NCI-H748 treated with DMSO at 0.1 percent for 48 hours (cell line): ENCODE measurements around the gene GINS1.
"Not testable (repeated sequence)": the region's sequence is repeated elsewhere in the genome, so short reads cannot be mapped to it uniquely, and the experiment has no call there.

Experiments used
- DNase-seq: peaks from one replicate; lab custom pipeline; 2025; lab: John Stamatoyannopoulos, UW

The GINS1 gene

DNA sequence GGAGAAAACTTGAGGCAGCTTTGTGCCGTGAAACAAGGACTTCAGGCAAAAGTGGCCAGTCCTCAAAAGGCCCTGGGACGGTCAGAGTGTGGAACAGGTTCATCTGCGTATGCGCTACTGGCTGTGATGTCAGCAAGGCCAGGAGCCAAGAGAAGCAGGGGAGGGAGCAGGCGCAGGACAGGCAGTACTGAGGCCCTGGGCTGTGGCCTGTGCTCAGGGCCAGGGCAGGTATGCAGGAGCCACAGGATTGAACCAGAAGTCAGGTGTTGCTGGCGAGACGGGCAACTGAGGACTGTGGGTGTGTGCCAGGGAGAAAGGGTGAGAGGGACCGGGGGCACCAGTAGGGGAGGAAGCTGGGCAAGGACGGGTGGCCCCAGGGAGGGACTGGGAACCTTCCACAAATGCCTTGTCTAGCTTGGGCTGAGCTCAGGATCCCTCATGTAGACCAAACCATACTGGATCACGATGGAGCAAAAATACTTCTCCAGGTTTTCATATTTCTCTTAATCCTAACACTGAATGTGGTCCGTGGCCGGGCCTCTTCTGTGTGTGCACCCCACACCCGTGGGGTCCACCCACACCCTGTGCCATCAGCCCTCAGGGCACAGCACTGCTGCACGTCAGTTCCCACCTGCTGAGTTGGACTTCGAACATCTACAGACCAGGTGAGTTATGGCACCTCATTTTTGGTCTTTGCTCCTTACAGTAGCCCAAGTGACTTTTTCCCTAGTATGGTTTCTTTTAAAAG is 46.9 kb downstream of the GINS1 start:
- no peak for DNase-seq

DNA sequence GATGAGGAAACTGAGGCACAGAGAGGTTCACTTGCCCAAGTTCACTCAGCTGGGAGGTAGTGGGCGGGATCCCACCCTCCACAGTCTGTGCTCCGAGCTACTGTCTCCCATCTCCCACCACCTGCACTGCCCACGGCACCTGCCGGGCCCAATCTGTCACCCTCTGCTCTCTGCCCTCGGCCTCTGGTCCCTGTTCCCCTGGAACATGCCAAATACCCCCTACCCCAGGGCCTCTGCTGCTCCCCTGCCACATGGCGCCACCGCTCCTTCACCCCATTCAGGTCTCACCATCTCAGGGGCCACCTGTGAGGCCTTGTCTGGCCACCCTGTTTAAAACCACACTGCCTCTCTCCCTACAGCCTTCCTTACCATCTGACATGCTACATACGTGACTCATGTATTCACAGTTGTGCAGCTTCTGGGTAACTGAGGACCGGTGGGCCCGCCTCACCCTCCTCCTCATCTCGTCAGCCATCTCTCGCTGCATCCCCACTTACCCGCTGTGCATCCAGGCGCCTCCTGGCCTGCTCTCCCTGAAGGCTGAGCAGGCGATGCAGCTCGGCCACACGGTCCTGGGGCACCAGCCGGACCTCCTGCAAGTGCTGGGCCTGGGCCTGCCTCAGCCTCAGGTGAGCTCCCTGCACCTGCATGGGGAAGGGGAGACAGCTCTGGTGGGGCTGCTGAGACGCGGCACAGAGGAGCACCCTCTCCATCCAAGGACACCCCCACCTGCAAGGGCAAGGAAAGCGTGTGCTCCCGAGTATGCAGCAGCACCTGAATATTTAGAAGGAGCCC is 50.6 kb downstream of the GINS1 start:
- no peak for DNase-seq

DNA sequence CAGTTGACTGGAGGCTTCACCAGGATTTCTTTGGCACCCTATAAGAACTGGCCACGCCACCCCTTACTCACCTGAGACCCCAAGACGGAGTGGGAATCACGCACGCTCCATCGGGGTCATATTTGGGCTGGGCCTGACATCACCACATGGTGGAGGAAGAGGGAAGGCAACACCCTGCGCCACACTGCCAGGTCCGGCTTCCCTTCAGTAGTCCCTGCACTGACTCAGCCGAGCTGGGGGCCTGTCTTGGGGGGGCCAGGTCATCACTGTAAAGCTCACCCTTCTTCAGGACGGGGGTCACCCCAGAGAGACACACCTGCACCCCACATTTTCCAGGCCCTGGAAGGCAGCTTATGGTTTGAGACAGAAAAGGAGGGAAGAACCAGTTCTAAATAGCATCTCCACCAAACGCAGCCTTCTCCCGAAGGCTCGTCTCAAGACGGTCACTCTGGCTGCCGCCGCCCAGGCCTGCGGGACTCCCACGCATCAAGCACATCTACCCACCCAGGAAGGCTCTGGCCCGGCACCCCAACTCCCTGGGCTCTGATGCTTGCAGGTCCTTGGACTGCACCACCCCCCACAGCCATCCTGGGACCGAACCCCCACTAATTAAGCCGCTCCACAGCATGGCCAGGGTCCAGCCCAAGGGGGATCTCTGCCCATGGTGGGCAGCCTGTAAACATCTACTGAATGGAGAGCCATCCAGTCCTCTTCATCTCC is 51.8 kb downstream of the GINS1 start:
- DNase-seq: no peak

DNA sequence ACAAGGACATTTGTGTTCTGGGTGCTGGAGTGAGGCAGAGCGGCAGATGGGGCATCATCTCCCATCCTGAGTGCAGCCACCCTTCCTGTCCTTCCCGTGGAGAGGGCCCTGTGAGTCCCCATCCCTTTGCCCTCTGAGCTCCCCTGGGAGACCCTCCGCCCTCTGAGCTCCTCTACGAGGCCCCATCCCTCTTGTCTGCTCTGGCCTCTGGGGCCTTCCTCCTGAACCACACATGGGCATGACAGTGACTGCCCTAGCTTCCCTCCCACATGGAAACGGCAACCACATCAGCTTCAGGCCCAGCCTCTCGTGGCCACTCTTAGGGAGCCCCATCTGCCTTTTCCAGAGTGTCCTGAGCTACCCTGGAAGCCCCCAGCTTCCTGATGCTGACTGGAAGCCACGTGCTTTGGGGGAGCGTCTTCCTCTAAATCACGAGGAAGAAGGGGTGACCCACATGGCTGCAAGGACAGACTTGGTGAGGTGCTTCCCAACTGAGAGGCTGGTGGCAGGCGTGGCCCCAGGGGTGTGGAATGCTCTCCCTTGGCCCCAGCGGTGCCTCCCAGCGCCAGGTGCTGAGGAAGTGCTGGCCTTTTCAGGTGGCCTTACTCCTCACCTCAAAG is 52.6 kb downstream of the GINS1 start:
- DNase-seq: no peak

DNA sequence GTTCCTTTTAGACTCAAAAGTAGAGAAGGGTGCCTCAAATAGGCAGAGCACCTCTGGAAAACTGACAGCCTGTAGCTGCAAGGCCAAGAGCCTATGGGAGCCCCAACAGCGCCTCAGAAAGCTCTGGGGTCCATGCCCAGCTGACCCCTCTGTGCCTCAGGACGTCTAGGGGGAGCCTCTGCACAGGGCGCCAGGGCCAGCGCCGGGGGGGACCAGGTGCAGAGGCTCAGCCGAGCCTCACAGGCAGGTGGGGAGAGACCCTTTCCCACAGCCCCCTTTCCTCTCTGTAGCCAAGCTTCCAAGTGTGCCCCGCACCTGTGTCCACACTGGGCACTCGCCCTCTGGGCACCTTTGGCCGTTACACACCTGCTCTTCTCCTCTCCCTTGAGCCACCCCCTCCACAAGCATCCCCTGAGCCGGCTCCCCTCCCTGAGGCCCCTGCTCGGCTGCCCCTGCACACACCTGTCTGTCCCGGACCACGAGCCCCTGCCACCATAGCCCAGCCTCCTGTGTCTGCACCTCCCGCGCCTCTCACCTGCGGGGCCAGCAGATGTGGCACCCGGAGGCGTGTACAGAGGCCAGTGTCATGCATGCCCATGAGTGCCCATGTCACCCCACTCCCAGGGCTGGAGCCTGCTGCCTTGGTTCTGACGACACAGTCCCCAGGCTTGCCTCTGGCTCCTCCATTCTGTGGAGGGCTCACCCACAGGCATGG is 53.2 kb downstream of the GINS1 start:
- no peak for DNase-seq

DNA sequence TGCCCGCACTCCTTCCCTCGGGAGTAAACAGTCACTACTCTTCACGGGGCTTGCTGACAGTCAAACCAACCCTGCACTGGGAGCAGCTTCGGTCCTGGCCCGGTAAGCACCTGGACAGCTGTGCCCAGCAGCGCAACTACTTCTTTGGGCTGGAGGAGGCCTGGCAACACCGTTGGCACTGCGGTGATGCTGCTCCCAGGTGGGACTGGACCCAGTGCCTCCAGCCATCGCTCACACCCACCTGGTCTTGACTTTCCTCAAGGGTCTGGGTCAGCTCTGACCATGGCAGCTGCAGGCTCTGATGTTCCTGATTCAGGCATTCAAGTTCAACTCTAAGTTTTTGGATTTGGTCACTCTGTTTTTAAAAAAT is 53.8 kb downstream of the GINS1 start:
- no peak for DNase-seq

DNA sequence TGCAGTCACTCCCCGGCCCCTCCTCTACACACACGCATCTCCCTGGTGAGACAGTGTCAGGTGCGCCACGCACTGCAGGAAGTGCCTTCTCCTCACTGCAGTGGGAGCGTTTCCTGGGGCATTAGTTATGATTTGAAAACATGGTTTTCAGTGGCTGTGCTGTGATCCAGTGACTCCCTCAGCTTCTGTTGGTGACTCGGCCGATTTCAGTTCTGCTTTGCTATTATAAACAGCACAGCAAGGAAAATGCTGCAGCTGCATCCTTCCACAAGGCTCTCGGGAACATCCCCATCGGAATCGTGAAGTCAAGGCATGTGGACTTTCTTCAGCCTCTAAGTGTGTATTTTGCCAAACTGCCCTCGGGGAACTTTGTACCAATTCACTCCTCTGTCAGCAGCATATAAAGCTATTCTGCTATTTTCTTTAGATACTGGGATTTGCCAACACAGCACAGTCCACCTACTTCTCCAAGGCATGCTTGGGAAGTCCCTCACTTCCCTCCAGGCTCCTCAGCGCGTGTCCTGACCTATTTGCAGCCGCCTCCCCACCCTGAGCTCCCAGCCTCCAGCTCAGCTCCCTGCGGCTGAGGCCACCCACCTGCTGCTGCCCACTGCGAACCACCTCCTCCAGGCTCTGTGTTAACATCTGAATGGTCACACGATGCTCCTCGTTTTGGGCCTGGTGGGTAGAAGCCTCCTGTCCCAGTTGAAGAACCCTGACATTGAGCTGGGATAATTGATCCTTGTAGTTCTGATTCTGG is 54.5 kb downstream of the GINS1 start:
- no peak for DNase-seq

- no peak for DNase-seq
Measured at GRCh38 chr20:25464501-25465242, 57.2 kb downstream of the GINS1 start.

GRCh38 chr20:25465243-25466135 is 58.0 kb downstream of the GINS1 start:
- no peak for DNase-seq

DNA sequence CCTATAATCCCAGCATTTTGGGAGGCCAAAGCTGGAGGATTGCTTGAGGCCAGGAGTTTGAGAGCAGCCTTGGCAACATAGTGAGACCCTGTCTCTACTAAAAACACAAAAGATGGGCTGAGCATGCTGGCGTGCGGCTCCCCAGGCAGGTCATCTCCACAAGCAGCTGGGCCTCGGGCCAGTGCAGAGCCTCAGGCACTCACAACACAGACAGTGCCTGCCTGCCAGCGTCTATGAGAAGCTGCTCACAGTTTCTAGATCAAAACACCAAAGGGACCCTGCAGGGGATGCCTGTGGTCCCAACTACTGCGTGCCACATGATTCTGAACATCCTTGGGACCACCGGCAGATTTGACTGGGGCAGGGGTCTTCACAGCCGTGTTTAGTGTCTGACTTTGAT is 59.4 kb downstream of the GINS1 start:
- no peak for DNase-seq

- DNase-seq: no peak
Measured at GRCh38 chr20:25467441-25467840, 60.0 kb downstream of the GINS1 start.

- no peak for DNase-seq
Measured at GRCh38 chr20:25468126-25469075, 60.9 kb downstream of the GINS1 start.

DNA sequence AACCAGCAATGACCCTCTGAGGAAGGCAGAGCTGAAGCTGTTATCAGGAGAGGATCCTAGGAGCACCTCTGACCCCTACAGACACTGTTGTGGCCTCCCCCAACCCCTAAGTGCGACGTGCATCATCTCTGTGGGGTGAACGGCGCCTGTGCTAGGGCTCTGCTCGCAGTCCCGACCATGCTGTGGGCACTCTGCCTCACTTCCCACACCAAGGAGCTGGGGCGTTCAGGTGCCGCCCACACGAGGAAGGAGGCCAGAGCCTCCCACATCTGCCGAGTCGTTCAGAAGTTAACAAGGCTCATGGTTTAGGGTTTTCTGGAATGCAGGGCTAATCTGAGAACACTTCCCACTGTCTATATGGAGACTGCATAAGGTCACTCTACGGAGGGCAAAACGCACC is 62.1 kb downstream of the GINS1 start:
- DNase-seq: no peak

DNA sequence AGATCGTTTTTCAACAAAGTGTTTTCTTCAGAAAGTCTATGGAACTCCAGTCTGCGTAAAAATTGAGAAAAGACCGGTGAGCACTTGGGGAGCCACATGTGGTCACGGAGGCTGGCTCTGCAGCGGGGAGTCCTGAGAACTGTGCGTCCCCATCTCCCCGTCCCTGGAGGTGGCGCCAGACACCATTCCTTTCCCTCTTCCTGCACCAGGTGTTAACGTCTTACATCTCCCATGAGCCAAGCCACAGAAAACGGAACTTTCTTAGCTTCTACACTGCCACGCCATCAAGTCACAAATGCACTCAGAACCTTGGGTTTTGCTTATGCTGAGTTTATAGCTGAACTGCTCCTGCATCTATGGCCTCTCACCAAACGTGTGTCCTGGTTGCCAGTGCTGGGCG is 62.6 kb downstream of the GINS1 start:
- no peak for DNase-seq

DNA sequence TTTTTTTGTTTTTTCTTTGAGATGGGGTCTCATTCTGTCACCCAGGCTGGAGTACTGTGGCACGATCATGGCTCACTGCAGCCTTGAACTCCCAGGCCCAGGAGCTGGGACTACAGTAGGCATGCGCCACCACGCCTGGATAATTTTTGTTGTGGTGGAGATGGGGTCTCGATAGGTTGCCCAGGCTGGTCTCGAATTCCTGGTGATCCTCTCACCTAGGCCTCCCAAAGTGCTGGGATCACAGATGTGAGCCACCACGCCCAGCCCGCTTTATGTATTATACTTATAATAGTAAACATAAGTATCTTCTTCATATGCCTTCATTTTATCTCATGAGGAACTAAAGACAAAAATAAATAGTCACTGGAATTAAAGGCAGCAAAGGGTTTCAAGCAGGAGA is 63.5 kb downstream of the GINS1 start:
- DNase-seq: no peak

DNA sequence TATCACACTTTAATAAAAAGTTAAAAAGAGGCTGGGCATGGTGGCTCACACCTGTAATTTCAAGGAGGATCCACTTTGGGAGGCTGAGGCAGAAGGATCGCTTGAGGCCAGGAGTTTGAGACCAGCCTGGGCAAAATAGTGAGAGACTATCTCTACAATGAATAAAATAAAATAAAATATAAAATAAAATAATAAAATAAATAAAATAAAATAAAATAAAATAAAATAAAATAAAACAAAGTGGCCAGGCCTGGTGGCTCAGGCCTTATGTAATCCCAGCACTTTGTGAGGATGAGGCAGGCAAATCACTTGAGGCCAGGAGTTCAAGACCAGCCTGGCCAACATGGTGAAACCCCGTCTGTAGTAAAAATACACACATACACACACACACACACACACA is 65.8 kb downstream of the GINS1 start:
- not testable (repeated sequence) for DNase-seq

DNA sequence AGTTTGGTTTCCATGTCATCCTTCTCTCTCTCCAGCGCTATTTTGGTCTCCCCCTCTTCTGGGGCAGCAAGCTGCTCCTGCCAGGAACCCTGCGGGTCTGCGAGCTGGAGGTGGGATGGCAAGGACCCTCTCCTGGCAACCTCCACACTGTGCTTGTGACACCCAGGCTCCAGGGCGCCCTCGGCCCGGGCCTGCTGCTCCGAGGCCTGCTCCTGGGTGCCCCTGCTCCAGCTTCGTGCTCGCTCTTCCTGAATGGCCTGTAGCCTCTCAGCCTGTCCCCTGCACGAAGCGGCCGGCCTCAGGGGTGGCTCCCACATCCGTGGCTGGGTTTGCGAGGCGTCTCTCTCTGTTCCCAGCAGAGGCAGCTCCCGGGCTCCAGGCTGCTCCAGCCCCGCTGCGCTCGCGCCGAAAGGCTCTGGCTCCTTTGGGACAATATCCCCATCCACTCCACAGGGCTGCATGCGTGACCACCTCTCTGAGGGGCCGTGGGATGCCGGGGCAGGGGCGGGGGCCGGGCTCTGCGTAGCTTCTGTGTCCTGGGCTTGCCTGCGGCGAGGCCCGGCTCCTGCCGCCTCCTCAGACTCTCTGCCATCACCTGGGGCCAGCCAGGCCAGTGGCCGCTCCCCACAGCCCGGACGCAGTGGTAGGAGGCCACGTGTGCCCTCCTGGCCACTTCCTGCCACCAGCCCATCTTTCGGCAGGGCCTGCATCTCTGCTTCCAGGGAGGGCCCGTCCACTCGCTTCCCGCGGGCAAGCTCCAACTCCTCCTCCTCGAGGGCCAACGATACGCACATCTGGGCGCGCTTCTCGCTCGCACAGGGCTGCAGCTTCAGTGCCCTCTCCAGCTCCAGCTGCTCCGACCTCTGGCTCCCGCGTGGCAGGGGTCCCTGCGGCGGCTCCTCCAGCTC is 68.9 kb downstream of the GINS1 start:
- DNase-seq: no peak
